DMS114 treated with DMSO at 0.1 percent for 48 hours (cell line): ENCODE measurements around the gene FRAS1.
"Not testable (repeated sequence)": the region's sequence is repeated elsewhere in the genome, so short reads cannot be mapped to it uniquely, and the experiment has no call there.

ENCODE experiments used
- DNase-seq: peaks from one replicate; lab custom pipeline; 2025; ENCODE audit not compliant: unreplicated experiment; lab: John Stamatoyannopoulos, UW

Gene FRAS1, protein sequence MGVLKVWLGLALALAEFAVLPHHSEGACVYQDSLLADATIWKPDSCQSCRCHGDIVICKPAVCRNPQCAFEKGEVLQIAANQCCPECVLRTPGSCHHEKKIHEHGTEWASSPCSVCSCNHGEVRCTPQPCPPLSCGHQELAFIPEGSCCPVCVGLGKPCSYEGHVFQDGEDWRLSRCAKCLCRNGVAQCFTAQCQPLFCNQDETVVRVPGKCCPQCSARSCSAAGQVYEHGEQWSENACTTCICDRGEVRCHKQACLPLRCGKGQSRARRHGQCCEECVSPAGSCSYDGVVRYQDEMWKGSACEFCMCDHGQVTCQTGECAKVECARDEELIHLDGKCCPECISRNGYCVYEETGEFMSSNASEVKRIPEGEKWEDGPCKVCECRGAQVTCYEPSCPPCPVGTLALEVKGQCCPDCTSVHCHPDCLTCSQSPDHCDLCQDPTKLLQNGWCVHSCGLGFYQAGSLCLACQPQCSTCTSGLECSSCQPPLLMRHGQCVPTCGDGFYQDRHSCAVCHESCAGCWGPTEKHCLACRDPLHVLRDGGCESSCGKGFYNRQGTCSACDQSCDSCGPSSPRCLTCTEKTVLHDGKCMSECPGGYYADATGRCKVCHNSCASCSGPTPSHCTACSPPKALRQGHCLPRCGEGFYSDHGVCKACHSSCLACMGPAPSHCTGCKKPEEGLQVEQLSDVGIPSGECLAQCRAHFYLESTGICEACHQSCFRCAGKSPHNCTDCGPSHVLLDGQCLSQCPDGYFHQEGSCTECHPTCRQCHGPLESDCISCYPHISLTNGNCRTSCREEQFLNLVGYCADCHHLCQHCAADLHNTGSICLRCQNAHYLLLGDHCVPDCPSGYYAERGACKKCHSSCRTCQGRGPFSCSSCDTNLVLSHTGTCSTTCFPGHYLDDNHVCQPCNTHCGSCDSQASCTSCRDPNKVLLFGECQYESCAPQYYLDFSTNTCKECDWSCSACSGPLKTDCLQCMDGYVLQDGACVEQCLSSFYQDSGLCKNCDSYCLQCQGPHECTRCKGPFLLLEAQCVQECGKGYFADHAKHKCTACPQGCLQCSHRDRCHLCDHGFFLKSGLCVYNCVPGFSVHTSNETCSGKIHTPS (N-terminal part only)

DNA sequence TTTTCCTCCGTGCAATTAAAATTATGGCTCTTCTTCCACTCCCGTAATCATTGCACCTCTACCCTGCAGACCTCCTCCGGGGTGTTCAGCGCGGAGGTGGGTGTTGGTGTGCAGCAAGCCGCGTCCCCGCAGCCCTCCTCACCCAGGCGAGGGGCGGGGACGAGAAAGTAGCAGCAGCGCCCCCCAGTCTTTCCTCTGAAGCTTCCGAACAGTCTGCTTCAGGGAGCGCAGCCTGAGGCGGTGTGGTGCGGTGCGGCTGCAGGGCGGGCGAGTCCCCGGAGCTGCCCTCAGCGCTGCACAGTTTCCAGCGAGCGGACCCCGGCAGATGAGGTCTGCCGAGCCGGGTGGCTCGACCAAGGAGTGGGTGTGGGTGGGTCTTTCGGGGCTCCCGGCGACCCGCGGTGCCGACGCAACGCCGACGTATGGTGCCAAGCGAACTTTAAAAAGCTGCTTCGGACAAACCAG lies at the start of gene FRAS1:
FRAS1 (plus strand) TSS at position 189 of the 465 bp plus-strand sequence. CDS start 687 bp downstream, outside the sequence.
- no peak for DNase-seq

DNA sequence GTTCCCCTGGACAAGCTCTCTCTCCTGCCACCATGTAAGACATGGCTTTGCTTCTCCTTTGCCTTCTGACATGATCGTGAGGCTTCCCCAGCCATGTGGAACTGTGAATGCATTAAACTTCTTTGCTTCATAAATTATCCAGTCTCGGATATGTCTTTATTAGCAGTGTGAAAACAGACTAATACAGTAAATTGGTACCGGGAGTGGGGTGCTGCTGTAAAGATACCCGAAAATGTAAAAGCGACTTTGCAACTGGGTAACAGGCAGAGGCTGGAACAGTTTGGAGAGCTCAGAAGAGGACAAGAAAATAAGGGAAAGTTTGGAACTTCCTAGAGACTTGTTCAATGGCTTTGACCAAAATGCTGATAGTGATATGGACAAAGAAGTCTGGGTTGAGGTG lies 46.1 kb upstream of the FRAS1 start:
- not testable (repeated sequence) for DNase-seq

DNA sequence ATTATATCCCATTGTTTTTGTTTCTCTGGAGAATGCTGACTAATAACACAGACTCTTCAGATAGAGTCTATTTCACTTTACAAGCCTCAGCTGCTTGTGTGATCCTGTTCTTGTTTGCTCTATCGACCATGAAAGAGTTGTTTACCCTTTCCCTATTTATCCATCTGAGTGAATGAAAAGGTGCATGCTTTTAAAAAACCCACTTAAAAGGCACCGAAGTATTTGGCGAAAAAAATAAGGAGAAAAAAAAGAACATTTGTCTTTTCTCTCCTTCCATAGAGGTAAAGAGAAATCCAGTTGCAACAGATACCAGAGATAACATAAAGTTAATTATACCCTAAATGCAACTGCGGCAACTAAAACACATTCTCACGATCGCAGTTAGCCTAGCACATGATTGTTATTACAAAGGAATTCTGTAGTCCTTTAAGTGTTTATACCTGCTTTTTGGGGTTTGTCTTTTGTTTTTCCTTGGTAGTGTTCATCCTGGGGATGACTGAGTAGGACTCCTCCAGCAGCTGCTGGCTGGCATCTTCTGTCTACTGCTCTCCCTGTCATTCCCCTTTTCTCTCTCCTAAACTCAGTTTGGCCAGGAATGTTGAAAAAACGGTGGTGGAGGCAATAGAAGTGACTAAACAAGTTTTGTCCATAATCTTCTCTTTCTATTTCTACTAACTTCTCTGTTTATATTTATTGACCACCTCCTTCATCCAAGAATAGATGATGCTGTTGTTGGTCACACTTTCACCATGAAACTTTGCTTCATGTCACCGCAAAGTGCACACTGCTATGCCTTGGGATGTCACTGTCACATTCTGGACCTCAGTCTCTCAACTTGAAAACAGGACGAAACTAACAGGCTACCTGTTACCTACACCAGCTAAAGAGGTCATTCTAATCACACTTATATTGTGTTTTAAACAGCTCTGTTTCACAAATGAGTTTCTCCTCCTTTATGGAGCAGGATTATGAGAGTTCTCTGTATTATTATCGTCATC lies 41.9 kb upstream of the FRAS1 start:
- no peak for DNase-seq

- DNase-seq = no peak
These were observed 38.7 kb upstream of the FRAS1 start for GRCh38 chr4:78018271-78019049.

DNA sequence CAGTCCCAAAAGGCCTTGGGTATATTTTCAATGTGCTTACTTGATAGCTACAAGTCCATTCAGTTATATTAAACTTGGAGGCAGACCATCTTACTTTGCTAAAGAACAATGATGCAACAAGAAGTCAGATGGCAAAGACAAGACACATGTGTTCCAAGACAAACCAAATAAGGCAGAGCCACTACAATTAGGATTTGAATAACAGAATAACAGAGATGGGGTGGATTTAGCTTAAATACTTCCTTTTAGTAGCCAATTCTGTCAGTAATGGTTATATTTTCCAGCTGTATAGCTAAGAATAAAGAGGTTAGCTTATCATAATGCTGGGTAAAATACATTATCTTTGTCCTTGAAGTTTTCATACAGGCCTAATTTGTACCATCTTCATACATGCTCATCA lies 37.7 kb upstream of the FRAS1 start:
- DNase-seq = no peak

DNA sequence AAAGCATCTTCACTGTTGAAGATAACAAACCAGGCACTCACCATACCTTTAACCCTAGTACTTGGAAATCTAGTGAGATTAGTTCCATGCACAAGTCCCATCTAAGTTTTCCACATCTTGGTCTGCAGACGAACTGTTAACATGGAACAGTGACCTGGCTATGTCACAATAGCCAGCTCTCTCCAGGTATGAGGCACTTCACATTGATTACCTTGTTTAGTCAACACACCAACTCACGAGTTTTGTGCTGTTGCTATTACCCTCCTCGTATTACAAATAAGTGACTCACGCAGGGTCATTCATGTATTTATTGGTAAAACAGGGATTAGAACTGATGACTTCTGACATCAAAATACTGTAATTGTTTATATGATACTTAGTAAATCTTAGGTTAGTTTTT lies 36.4 kb upstream of the FRAS1 start:
- no peak for DNase-seq

DNA sequence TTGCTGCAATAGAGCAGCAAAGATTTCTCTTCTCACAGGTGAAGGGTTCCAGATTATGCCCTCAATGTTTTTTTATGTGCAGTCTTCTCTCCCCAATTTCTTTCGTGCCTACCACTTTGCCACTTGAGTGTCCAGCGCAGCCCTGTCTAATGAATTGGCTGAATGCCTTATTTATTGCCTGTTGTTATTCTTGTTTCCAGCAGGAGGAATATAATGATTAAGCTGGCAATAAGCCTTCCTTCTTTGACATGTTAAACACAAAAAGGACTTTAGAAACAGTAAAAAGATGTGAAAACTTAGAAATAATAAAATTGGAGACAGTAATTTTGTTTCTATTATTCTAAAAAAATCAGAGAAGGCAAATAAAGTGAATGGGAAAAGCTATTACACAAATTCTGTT lies 34.6 kb upstream of the FRAS1 start:
- DNase-seq = no peak

DNA sequence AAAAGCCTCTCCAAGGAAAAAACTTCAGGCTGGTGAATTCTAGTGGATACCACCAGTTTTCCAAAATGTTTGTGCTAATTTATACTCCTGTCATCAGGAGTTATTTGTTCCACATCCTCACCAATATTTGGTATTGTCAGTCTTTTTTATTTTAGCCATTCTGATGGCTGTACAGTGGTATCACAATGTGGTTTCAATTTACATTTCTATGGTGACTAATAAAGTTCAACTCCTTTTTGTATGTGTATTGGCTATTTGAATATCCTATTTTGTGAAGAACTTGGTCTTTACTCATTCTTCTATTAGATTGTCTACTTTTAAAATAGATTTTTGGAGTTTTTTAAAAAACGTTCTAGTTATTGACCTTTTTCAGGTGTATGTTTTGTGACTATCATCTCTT lies 33.0 kb upstream of the FRAS1 start:
- no peak for DNase-seq

- DNase-seq = no peak
These were observed 32.5 kb upstream of the FRAS1 start for GRCh38 chr4:78024576-78025091.

DNA sequence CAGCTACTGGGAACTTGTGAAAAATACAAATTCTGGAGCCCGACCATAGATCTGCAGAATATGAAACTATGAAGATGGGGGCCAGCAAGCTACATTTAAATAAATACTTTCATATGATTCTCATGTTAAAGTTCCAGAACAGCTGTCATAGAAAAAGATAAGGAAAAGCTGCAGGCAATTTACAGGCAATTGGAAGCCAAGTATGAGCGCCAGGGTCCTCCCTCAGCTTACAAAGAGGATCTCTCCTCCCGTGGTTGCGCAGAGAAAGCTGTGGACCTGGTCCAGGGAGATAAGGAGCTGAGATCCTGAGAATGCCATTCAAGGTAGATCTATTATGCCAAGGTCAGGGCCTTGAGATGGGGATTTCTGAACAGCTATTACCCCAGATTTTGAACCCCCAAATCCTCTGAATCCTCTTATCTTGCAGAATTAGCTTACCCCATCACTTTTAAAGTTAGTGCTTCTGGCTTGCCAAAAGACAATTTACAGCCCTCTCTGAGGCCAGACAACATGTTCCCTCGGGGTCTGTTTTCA lies 25.6 kb upstream of the FRAS1 start:
- DNase-seq = no peak

GRCh38 chr4:78032446-78032845 lies 24.7 kb upstream of the FRAS1 start:
- DNase-seq = no peak

DNA sequence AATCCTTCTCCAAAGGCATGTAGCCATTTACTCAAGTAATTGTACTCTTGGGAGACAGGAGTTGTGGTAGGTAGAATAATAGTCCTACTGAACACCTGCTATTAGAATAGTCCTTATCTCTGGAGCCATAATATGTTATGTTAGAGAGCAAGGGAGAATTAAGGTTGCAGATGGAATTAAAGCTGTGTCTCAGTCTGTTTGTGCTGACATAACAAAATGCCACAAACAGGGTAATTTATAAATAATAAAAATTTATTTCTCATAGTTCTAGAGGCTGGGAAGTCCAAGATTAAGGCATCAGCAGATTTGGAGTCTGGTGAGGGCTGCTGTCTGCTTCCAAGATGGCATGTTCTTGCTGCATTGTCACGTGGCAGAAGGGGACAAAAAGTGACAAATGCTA lies 24.2 kb upstream of the FRAS1 start:
- DNase-seq = no peak

- DNase-seq = no peak
These were observed 23.3 kb upstream of the FRAS1 start for GRCh38 chr4:78033861-78034260.

DNA sequence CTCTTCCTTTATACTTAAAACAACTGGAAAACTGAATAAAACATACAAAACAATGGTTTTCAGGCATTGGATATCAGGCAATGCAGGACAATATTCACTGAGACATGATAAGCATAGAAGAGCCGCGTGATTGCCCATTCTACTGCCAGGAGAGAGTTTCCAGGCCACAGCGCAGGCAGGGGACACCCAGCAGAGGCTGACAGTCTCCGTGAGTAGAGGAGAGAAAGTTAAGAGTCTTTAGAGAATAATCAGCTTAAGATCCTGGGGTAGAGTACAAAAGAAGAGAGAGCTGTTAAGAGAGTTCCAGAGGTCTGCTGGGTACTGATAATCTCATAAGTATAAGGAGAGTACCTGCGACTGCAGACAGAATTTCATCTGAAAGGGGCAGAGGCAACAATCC lies 18.4 kb upstream of the FRAS1 start:
- no peak for DNase-seq

GRCh38 chr4:78039678-78040077 lies 17.4 kb upstream of the FRAS1 start:
- no peak for DNase-seq

DNA sequence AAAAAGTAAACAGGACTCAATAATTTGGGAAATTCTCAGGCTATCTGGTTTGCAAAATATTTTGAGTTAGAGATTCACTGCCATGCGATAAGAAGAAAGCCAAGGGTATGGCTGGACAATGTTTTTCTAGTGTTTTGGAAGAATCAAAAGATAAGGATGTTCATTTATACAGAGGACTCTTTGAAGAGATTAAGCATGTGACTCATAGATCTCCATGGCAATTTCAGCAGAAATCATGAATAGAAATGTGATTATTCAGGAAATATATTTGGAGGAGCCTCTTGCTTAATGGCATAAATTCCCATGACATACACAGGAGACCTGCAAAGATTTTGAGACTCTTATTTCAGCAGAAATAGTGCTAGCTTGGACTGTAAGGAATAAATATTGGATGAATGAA lies 16.7 kb upstream of the FRAS1 start:
- no peak for DNase-seq

DNA sequence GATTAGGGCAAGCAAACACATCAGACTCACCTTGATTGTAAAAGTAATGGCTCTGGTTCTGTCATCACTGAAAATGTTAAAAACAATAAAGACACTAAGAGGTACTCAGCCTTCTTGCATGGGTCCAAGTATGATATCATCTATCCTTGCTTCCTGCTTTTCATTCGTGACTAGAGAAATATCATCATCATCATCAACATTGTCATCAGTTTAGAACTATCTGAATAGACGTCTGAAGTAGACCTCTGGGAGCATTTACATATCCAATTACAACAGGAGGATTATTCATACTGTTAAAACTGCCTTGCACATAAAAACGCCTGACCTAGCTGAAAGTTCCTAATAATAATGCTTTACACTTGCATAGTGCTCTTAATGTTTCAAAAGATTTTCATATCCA lies 9.8 kb upstream of the FRAS1 start:
- no peak for DNase-seq

- DNase-seq = no peak
These were observed 626 bp upstream of the FRAS1 start for GRCh38 chr4:78056265-78057129.
